Endodermal cell (in vitro differentiated cells): ENCODE measurements around the gene TYRO3. TPM values are rescaled to one million over a fixed set of nuclear protein-coding genes. Genes with fewer than 3 reads are reported as not detected.

ENCODE experiments used
- DNase-seq: peaks from one replicate; pipeline ENCODE4 v3.0.0-alpha.2; 2017
- H3K27ac ChIP-seq: 2 replicates; pipeline ENCODE4 v1.5.1; 2013; ENCODE audit warnings: mild to moderate bottlenecking, low read depth, low read length, moderate library complexity
- H3K27me3 ChIP-seq: 2 replicates; pipeline ENCODE4 v1.6.1; 2013; ENCODE audit warnings: mild to moderate bottlenecking, low read length, moderate library complexity; ENCODE audit not compliant: insufficient read depth, control insufficient read depth, poor library complexity, severe bottlenecking
- H3K36me3 ChIP-seq: 2 replicates; pipeline ENCODE4 v1.7.0; 2013; ENCODE audit warnings: mild to moderate bottlenecking, low read length, moderate library complexity; ENCODE audit not compliant: control insufficient read depth, insufficient read depth
- H3K4me1 ChIP-seq: one replicate; pipeline ENCODE4 v1.7.0; 2013; ENCODE audit warnings: low read length; ENCODE audit not compliant: control insufficient read depth, insufficient read depth
- H3K4me3 ChIP-seq: 2 replicates; pipeline ENCODE4 v1.5.1; 2013; ENCODE audit warnings: mild to moderate bottlenecking, low read length, moderate library complexity
- H3K9ac ChIP-seq: 2 replicates; pipeline ENCODE4 v1.6.1; 2013; ENCODE audit warnings: mild to moderate bottlenecking, low read length, moderate library complexity; ENCODE audit not compliant: poor library complexity, severe bottlenecking; ENCODE audit errors: extremely low read depth
- H3K9me3 ChIP-seq: 2 replicates; pipeline ENCODE4 v1.6.1; 2013; ENCODE audit warnings: mild to moderate bottlenecking, low read length, moderate library complexity; ENCODE audit not compliant: control insufficient read depth
- H3K27ac Mint-ChIP-seq: 2 replicates; pipeline ENCODE4 v1.8.0; 2020; ENCODE audit warnings: mixed read lengths
- H3K27me3 Mint-ChIP-seq: 2 replicates; pipeline ENCODE4 v1.8.0; 2021; ENCODE audit warnings: mild to moderate bottlenecking, mixed read lengths; ENCODE audit not compliant: insufficient read depth
- H3K36me3 Mint-ChIP-seq: 2 replicates; pipeline ENCODE4 v1.8.0; 2020; ENCODE audit warnings: low read depth, mixed read lengths
- H3K4me1 Mint-ChIP-seq: 2 replicates; pipeline ENCODE4 v1.8.0; 2020; ENCODE audit warnings: mixed read lengths
- H3K4me3 Mint-ChIP-seq: 2 replicates; pipeline ENCODE4 v1.8.0; 2020; ENCODE audit warnings: mild to moderate bottlenecking, moderate library complexity, mixed read lengths
- H3K9me3 Mint-ChIP-seq: 2 replicates; pipeline ENCODE4 v1.8.0; 2020; ENCODE audit warnings: mild to moderate bottlenecking, mixed read lengths
- CTCF ChIP-seq: fragments of 200-600 bp; sonication (generic); conservative IDR thresholded peaks from 2 replicates; pipeline ENCODE4 v1.5.0; 2021; ENCODE audit warnings: antibody characterized with exemption, mild to moderate bottlenecking
- WGBS, 2 experiments: methylation state at CpG; one replicate each; pipeline versions ENCODE4 v1.1.5 to v1.1.7; 2013; ENCODE audit warnings: missing lambda C conversion rate in 2 of 2, mixed read lengths in 1 of 2; ENCODE audit not compliant: insufficient coverage in 1 of 2, insufficient read length in 1 of 2; 5-methylcytosine and 5-hydroxymethylcytosine counted together
- total RNA-seq, 2 donors: library from RNA; stranded (reverse); fragmentation: NEBNext Ultra II Directional in 1 of 2; extraction: Animal tissue kit (Norgen Biotek cat#: 25700) in 1 of 2; gene quantifications; 2 replicates in 1 of 2; 3 replicates in 1 of 2; pipeline ENCODE4 v1.2.1, GENCODE V29; 2021

TYRO3 gene
- total RNA-seq, 2 donors from 2014 or later = 293 to 311 TPM

GRCh38 chr15:41629883-41630282, 70.9 kb downstream of the TYRO3 start:
- H3K36me3 ChIP-seq = no peaks in the 10 kb centered on the region
- H3K9ac ChIP-seq = no peak overlapping the region
- Mint-ChIP-seq H3K27me3 (no peaks in the 10 kb centered on the region), H3K36me3 (no peaks in the 10 kb centered on the region), H3K4me3 (no peak overlapping the region), H3K4me1 (peaks cover 49% of the 10 kb centered on the region), H3K9me3 (no peaks in the 10 kb centered on the region), H3K27ac (peak overlapping the region; percentile 37)
- H3K4me1 ChIP-seq = peaks cover 8% of the 10 kb centered on the region
- TF ChIP-seq CTCF = no peak
- no peak for DNase-seq
- H3K27ac ChIP-seq = no peak overlapping the region
- H3K9me3 ChIP-seq = no peaks in the 10 kb centered on the region
- WGBS, 2 experiments = 18 to 39% methylated on average over 5 of the region's 5 CpGs
- H3K27me3 ChIP-seq = no peaks in the 10 kb centered on the region
- peak overlapping the region; percentile 11 for H3K4me3 ChIP-seq

- 86 to 88% methylated on average over 1 to 3 of the region's 3 CpGs for WGBS, 2 experiments
- TF ChIP-seq CTCF = no peak
- H3K9me3 ChIP-seq = no peaks in the 10 kb centered on the region
- H3K9ac ChIP-seq = no peak overlapping the region
- H3K27me3 ChIP-seq = no peaks in the 10 kb centered on the region
- H3K4me3 ChIP-seq = peak overlapping the region; percentile 11
- no peaks in the 10 kb centered on the region for H3K36me3 Mint-ChIP-seq
- peaks cover 49% of the 10 kb centered on the region for H3K4me1 Mint-ChIP-seq
- H3K4me1 ChIP-seq = peaks cover 8% of the 10 kb centered on the region
- H3K36me3 ChIP-seq = no peaks in the 10 kb centered on the region
- no peak overlapping the region for H3K27ac ChIP-seq
- H3K4me3 Mint-ChIP-seq = no peak overlapping the region
- H3K27ac Mint-ChIP-seq = no peak overlapping the region
- no peak for DNase-seq
- no peaks in the 10 kb centered on the region for H3K27me3 Mint-ChIP-seq
- H3K9me3 Mint-ChIP-seq = no peaks in the 10 kb centered on the region
These were observed 71.7 kb downstream of the TYRO3 start for GRCh38 chr15:41630616-41631217.

- H3K36me3 ChIP-seq = no peaks in the 10 kb centered on the region
- no peak for DNase-seq
- no peak overlapping the region for H3K27ac ChIP-seq
- Mint-ChIP-seq H3K9me3 (no peaks in the 10 kb centered on the region), H3K27me3 (no peaks in the 10 kb centered on the region), H3K4me3 (no peak overlapping the region), H3K4me1 (peaks cover 52% of the 10 kb centered on the region), H3K36me3 (no peaks in the 10 kb centered on the region), H3K27ac (peak overlapping the region; percentile 56)
- TF ChIP-seq CTCF = no peak
- no peak overlapping the region for H3K4me3 ChIP-seq
- no peaks in the 10 kb centered on the region for H3K27me3 ChIP-seq
- peaks cover 9% of the 10 kb centered on the region for H3K4me1 ChIP-seq
- no peak overlapping the region for H3K9ac ChIP-seq
- H3K9me3 ChIP-seq = no peaks in the 10 kb centered on the region
- 86 to 90% methylated on average over 2 to 3 of the region's 3 CpGs for WGBS, 2 experiments
These were observed 73.0 kb downstream of the TYRO3 start for GRCh38 chr15:41631880-41632470.

Other genes starting within 250 kb of the TYRO3 start
- gene OIP5, start 226.6 kb upstream of the TYRO3 start, total RNA-seq = 10 to 100 TPM; 18.9 to 22.9 TPM
- gene NUSAP1, start 226.3 kb upstream of the TYRO3 start, total RNA-seq = 100 to 1,000 TPM; 118 to 185 TPM
- 10 to 100 TPM; 17.1 to 17.7 TPM for gene NDUFAF1, start 156.7 kb upstream of the TYRO3 start, total RNA-seq
- gene RTF1, start 142.1 kb upstream of the TYRO3 start, total RNA-seq = 10 to 100 TPM; 48.6 to 66.3 TPM
- gene ITPKA, start 65.3 kb upstream of the TYRO3 start, total RNA-seq = 1 to 10 TPM in 1 of 2 donors, under 1 TPM in 1; 0.75 to 1.2 TPM
- gene LTK, start 45.4 kb upstream of the TYRO3 start, total RNA-seq = under 1 TPM; 0.44 to 0.57 TPM
- gene RPAP1, start 15.0 kb upstream of the TYRO3 start, total RNA-seq = 100 to 1,000 TPM in 1 of 2 donors, 10 to 100 TPM in 1; 91.1 to 107 TPM
- 10 to 100 TPM; 58.5 to 62.6 TPM for gene MGA, start 101.2 kb downstream of the TYRO3 start, total RNA-seq
- 10 to 100 TPM; 16.7 to 26.3 TPM for gene MAPKBP1, start 215.3 kb downstream of the TYRO3 start, total RNA-seq